ENCODE measurements around the gene SNAP91.

The SNAP91 gene

DNA sequence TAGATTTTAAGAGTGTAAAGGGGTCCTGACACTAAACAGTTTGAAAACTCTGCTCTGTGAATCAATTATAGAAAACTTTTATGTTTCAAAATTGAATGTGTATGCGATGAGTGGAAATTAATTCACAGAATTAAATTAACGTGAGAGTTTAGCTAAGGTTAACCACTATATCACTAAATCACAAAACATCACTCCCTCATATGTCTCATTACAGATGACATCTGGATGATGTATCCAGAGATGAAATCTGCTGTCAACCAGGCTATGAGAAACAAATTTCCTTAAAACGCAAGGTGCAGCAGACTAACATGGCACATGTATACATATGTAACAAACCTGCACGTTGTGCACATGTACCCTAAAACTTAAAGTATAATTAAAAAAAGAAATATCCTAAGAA lies 169.2 kb downstream of the SNAP91 start:
- TF ChIP-seq, protein P1, sequence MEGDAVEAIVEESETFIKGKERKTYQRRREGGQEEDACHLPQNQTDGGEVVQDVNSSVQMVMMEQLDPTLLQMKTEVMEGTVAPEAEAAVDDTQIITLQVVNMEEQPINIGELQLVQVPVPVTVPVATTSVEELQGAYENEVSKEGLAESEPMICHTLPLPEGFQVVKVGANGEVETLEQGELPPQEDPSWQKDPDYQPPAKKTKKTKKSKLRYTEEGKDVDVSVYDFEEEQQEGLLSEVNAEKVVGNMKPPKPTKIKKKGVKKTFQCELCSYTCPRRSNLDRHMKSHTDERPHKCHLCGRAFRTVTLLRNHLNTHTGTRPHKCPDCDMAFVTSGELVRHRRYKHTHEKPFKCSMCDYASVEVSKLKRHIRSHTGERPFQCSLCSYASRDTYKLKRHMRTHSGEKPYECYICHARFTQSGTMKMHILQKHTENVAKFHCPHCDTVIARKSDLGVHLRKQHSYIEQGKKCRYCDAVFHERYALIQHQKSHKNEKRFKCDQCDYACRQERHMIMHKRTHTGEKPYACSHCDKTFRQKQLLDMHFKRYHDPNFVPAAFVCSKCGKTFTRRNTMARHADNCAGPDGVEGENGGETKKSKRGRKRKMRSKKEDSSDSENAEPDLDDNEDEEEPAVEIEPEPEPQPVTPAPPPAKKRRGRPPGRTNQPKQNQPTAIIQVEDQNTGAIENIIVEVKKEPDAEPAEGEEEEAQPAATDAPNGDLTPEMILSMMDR (IDR thresholded peaks at IDR 0.05; ENCODE audit: low read depth, low read length) = no peak
- TF ChIP-seq POLR2A (IDR thresholded peaks at IDR 0.05; ENCODE audit: extremely low read depth, insufficient read length) (no peak), MYC (IDR thresholded peaks at IDR 0.05; ENCODE audit: low read depth, low read length) (no peak)
- TF ChIP-seq, protein P2, sequence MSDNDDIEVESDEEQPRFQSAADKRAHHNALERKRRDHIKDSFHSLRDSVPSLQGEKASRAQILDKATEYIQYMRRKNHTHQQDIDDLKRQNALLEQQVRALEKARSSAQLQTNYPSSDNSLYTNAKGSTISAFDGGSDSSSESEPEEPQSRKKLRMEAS (IDR thresholded peaks at IDR 0.05; ENCODE audit: low read depth, low read length) = no peak
- no peak for DNase-seq (ENCODE audit: low read depth)
- no peak overlapping the region for H3K4me3 ChIP-seq (ENCODE audit: low read depth, low read length)

DNA sequence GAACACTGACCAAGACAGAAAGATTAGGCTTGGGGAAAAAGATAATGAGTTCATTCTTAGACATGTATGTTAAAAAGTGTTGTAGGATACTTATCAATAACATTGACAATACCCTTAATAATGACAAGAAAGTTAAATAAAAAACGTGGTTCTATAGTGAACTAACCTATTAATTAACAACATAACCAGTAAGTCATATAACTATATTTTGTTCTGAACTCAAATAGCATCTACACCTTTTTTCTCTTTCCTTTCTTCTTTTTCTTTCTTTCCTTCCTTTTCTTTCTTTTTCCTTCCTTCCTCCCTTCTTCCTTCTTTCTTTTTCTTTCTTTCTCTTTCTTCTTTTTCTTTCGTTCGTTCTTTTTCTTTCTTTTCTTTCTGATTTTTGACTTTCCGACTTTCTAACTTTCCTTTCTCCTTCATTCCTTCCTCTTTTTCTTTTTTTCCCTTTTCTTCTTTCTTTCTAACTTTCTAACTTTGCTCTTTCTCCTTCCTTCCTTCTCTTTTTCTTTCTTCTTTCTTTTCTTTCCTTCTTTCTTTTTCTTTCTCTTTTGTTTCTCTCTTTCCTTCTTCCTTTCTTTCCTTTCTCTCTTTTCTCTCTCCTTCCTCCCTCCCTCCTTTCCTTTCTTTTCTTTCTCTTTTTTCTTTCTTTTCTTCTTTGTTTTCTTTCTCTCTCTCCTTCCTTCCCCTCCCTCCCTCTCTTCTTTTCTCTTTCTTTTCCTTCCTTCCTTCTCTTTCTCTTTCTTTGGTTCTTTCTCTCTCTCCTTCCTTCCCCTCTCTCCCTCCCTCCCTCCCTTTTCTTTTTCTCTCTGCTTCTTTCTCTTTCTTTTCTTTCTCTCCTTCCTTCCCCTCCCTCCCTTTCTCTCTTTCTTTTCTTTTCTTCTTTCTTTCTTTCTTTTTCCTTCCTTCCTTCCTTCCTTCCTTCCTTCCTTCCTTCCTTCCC lies 172.0 kb downstream of the SNAP91 start:
- TF ChIP-seq MYC (IDR thresholded peaks at IDR 0.05; ENCODE audit: low read depth, low read length) (no peak), POLR2A (IDR thresholded peaks at IDR 0.05; ENCODE audit: extremely low read depth, insufficient read length) (no peak)
- TF ChIP-seq, protein P1 (IDR thresholded peaks at IDR 0.05; ENCODE audit: low read depth, low read length) = no peak
- TF ChIP-seq, protein P2 (IDR thresholded peaks at IDR 0.05; ENCODE audit: low read depth, low read length) = no peak
- no peak overlapping the region for H3K4me3 ChIP-seq (ENCODE audit: low read depth, low read length)
- DNase-seq (ENCODE audit: low read depth) = no peak

DNA sequence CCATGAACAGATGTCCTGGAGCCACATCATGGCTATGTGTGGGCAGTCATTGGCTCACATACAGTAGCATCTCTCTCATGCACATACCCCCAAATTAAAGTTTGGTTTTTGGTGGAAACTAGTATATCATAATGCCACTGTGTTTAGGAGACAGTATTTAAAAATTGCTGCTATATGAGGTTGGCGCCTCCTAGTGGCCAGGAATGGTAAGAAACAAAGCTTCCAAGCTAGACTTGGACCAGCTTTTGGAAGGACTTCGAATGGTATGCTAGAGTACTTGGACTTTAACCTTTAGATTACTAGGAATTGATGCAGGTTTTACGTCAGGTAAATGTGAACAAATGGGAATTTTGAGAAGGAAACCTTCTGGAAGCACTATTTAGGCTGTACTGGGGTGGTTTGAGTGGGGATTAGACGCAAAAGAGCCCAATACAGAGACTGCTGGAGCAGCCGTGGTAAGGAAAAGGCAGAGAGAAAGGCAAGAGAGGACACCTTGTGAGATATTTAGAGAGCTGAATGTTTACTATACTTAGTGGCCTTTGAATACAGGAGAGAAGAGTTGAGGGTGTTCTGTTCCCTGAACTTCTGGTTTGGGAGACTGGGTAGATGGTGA lies 172.8 kb downstream of the SNAP91 start:
- TF ChIP-seq POLR2A (IDR thresholded peaks at IDR 0.05; ENCODE audit: extremely low read depth, insufficient read length) (no peak), MYC (IDR thresholded peaks at IDR 0.05; ENCODE audit: low read depth, low read length) (no peak)
- TF ChIP-seq, protein P1 (IDR thresholded peaks at IDR 0.05; ENCODE audit: low read depth, low read length) = peak; percentile 95
- TF ChIP-seq, protein P2 (IDR thresholded peaks at IDR 0.05; ENCODE audit: low read depth, low read length) = no peak
- peak; percentile 75 for DNase-seq (ENCODE audit: low read depth)
- H3K4me3 ChIP-seq (ENCODE audit: low read depth, low read length) = no peak overlapping the region

DNA sequence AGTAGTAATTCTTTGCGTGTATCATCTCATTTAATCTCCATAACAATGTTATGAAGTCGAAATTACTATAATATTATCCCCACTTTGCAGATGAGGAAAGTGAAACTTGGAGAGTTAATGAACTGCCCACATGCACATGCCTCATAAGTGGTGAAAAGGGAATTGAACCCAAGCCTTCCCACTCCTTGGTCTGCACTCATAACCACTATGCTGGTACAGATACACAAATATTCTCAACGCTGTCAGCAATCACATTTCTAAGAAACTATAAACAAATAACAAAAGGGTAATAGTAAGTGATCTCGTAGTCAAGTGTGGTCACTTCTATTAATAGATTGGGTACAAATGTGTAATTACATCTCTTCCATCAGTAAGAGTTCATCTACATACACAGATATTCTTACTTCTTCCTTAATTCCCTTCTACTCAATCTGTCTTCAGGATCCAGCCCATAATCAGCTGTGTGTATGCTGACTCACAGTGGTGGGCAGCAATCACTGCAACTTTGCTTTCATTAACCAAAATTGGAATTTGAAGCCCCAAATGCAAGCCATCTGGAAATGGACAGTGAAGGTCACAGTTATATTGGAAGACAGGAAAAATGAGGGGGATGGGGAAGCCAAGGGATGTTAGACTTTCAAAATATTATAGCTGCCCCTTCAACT lies 190.0 kb downstream of the SNAP91 start:
- H3K4me3 ChIP-seq (ENCODE audit: low read depth, low read length) = no peak overlapping the region
- peak; percentile 26 for DNase-seq (ENCODE audit: low read depth)
- TF ChIP-seq, protein P1 (IDR thresholded peaks at IDR 0.05; ENCODE audit: low read depth, low read length) = peak; percentile 37
- TF ChIP-seq POLR2A (IDR thresholded peaks at IDR 0.05; ENCODE audit: extremely low read depth, insufficient read length) (no peak), MYC (IDR thresholded peaks at IDR 0.05; ENCODE audit: low read depth, low read length) (no peak)
- TF ChIP-seq, protein P2 (IDR thresholded peaks at IDR 0.05; ENCODE audit: low read depth, low read length) = no peak

DNA sequence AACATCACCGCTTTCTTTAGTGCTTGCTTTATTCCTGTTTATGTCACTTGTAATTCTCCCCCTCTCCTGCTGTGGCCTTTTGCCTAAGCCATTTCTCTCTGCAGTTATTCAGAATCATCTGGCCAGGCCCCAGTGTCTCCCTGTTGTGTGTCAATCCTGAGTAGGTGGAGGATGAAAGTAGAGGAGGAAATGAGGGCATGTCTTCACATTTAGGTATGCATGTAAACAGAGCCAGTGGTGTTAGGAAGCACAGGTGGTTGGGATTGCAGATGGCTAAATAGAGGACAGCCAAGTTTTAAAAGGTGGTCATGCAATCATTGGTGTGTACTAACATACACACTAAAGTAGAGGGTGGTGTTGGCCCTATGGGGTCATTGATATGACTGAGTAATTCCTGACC lies 191.4 kb downstream of the SNAP91 start:
- no peak overlapping the region for H3K4me3 ChIP-seq (ENCODE audit: low read depth, low read length)
- no peak for DNase-seq (ENCODE audit: low read depth)
- TF ChIP-seq, protein P2 (IDR thresholded peaks at IDR 0.05; ENCODE audit: low read depth, low read length) = no peak
- TF ChIP-seq MYC (IDR thresholded peaks at IDR 0.05; ENCODE audit: low read depth, low read length) = no peak
- TF ChIP-seq, protein P1 (IDR thresholded peaks at IDR 0.05; ENCODE audit: low read depth, low read length) = no peak
- TF ChIP-seq POLR2A (IDR thresholded peaks at IDR 0.05; ENCODE audit: extremely low read depth, insufficient read length) = no peak
